Measurements from ENCODE around the gene NUDCD3.

Gene NUDCD3

GRCh38 chr7:44484482-44485313 lies 5.8 kb downstream of the NUDCD3 start:
- no peak for DNase-seq
- H3K36me3 ChIP-seq = peaks cover 41 to 53% (median 48%) of the 10 kb centered on the region in 3 donors
- no peak overlapping the region for H3K4me3 ChIP-seq
- TF ChIP-seq CTCF (IDR thresholded peaks at IDR 0.05) = no peak
- no peak overlapping the region for H3K27ac ChIP-seq
- H3K9me3 ChIP-seq = peaks cover 0 to 4% (median 0%) of the 10 kb centered on the region in 3 donors
- H3K27me3 ChIP-seq = no peaks in the 10 kb centered on the region
- H3K4me1 ChIP-seq = peaks cover 0 to 49% (median 35%) of the 10 kb centered on the region in 4 donors
- intact Hi-C loops (cut with DNase I; ENCODE audit: low total_unique reads) = no loop called here

GRCh38 chr7:44482502-44483485 lies 7.7 kb downstream of the NUDCD3 start:
- Histone ChIP-seq H3K36me3 (peaks cover 56 to 72% (median 66%) of the 10 kb centered on the region in 3 donors), H3K9me3 (peaks cover 0 to 4% (median 0%) of the 10 kb centered on the region in 3 donors), H3K27me3 (no peaks in the 10 kb centered on the region), H3K4me3 (no peak overlapping the region), H3K4me1 (peaks cover 0 to 30% (median 21%) of the 10 kb centered on the region in 4 donors), H3K27ac (no peak overlapping the region)
- no peak for DNase-seq
- intact Hi-C loops (cut with DNase I; ENCODE audit: low total_unique reads) = no loop called here
- TF ChIP-seq CTCF (IDR thresholded peaks at IDR 0.05) = no peak

GRCh38 chr7:44477938-44478337 lies 12.5 kb downstream of the NUDCD3 start:
- Histone ChIP-seq H3K4me3 (no peak overlapping the region), H3K9me3 (peaks cover 0 to 2% (median 0%) of the 10 kb centered on the region in 3 donors), H3K27me3 (no peaks in the 10 kb centered on the region), H3K36me3 (peaks cover 46 to 75% (median 55%) of the 10 kb centered on the region in 3 donors), H3K4me1 (peaks cover 0 to 13% (median 5%) of the 10 kb centered on the region in 4 donors), H3K27ac (no peak overlapping the region)
- no peak for TF ChIP-seq CTCF (IDR thresholded peaks at IDR 0.05)
- DNase-seq = no peak
- intact Hi-C loops (cut with DNase I; ENCODE audit: low total_unique reads) = loop anchor here (5.0 kb wide), 1 partner anchor 236 kb away; no protein-coding TSS in a partner anchor

- peak; percentile 84 to 86 for TF ChIP-seq CTCF (IDR thresholded peaks at IDR 0.05)
- Histone ChIP-seq H3K27me3 (no peaks in the 10 kb centered on the region), H3K9me3 (no peaks in the 10 kb centered on the region), H3K4me3 (no peak overlapping the region), H3K27ac (no peak overlapping the region), H3K36me3 (peaks cover 39 to 69% (median 48%) of the 10 kb centered on the region in 3 donors), H3K4me1 (peaks cover 0 to 13% (median 5%) of the 10 kb centered on the region in 4 donors)
- peak in 1 of 2 donors; percentile 36 for DNase-seq
- intact Hi-C loops (cut with DNase I; ENCODE audit: low total_unique reads) = loop anchor here (5.0 kb wide), 1 partner anchor 235 kb away; no protein-coding TSS in a partner anchor
These were observed 13.2 kb downstream of the NUDCD3 start for GRCh38 chr7:44477063-44477830.

- no peaks in the 10 kb centered on the region for H3K27me3 ChIP-seq
- H3K4me1 ChIP-seq = peaks cover 0 to 13% (median 5%) of the 10 kb centered on the region in 4 donors
- intact Hi-C loops (cut with DNase I; ENCODE audit: low total_unique reads) = loop anchor here (5.0 kb wide), 1 partner anchor 234 kb away; no protein-coding TSS in a partner anchor
- H3K9me3 ChIP-seq = no peaks in the 10 kb centered on the region
- peaks cover 30 to 63% (median 40%) of the 10 kb centered on the region in 3 donors for H3K36me3 ChIP-seq
- no peak overlapping the region for H3K27ac ChIP-seq
- DNase-seq = no peak
- no peak for TF ChIP-seq CTCF (IDR thresholded peaks at IDR 0.05)
- H3K4me3 ChIP-seq = no peak overlapping the region
These were observed 14.1 kb downstream of the NUDCD3 start for GRCh38 chr7:44476313-44476712.

Measured in tibial artery (tissue), 4 donors.